ENCODE results near the gene RSF1.

The RSF1 gene

DNA sequence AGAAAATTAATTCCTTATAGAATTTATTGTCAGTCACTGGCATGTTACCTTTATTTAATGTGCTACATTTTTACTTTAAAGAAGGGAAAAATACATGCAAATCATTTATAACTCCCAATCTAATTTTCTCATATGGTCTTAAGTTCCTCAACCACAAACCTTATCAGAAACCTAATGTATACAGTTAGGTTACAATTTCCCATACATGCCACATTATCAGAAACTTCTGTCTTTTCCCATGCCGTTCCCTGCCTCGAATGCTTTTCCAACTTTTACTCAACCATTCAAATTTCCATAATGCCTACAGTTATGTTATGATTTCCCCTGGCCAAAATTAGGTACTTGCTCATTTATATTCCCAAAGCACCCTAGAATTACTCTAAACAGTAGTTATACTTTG lies 13.5 kb downstream of the RSF1 start:
- DNase-seq = no peak

GRCh38 chr11:77806415-77806814 lies 14.1 kb downstream of the RSF1 start:
- DNase-seq = no peak

GRCh38 chr11:77801477-77801876 lies 19.0 kb downstream of the RSF1 start:
- no peak for DNase-seq

DNA sequence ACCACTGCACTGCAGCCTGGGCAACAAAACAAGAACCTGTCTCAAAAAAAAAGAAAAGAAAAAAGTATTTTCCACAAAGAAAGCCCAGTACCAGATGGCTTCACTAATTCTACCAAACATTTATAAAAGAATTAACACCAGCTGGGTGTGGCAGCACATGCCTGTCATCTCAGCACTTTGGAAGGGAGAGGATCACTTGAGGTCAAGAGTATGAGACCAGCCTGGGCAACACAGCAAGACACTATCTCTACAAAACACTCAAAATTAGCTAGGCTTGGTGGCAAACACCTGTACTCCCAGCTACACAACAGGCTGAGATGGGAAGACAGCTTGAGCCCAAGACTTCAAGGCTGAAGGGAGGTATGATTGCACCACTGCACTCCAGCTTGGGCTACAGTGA lies 20.1 kb downstream of the RSF1 start:
- DNase-seq = no peak

DNA sequence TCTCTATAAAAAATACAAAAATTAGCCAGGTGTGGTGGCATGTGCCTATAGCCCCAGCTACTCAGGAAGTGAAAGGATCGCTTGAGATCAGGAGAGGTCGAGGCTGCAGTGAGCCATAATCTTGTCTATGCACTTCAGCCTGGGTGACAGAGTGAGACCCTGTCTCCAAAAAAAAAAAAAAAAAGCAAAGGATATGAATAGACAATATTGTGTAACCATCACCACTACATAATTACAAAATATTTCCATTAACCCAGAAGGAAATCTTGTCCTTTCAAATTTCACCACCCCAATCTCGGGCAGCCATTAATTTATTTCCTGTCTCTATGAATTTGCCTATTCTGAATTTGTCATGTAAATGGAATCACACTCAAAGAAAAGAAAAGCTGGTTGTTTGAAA lies 21.2 kb downstream of the RSF1 start:
- no peak for DNase-seq

DNA sequence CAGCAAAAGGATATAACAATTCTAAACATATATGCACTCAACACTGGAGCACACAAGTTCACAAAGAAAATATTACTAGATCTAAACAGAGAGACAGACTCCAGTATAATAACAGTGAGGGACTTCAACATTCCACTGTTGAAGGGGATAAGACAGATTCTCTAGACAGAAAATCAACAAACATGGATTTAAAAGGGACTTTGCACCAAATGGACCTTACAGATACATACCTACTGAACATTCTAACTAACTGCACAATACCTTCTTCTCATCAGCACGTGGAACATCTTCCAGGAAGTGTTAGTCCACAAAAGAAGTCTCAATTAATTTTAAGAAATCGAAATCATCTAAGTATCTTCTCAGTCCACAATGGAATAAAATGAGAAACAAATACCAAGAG lies 26.6 kb downstream of the RSF1 start:
- no peak for DNase-seq

- DNase-seq = no peak
These were observed 29.2 kb downstream of the RSF1 start for GRCh38 chr11:77791301-77791700.

GRCh38 chr11:77789731-77790476 lies 30.6 kb downstream of the RSF1 start:
- DNase-seq = no peak

GRCh38 chr11:77789061-77789730 lies 31.3 kb downstream of the RSF1 start:
- DNase-seq = no peak

DNA sequence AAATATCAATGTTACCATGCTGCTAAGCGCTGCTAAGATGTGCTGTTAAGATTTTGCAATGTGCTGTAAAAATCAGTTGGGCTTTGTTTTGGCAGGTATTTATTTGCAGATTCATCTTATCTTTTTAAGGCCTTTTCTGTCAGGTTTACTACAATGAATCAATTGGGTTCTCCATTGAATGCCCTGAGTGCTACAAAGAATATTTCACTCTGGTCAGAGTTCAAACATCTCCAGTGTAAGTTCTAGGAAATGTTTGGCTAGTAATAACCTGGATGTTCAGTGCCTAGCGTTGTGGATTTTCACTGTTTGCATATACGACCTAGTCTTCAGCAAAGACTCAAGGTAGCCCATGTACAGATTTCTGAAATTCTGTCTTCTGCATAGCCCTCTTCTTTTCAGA lies 36.0 kb downstream of the RSF1 start:
- no peak for DNase-seq

GRCh38 chr11:77783025-77783424 lies 37.5 kb downstream of the RSF1 start:
- DNase-seq = no peak

DNA sequence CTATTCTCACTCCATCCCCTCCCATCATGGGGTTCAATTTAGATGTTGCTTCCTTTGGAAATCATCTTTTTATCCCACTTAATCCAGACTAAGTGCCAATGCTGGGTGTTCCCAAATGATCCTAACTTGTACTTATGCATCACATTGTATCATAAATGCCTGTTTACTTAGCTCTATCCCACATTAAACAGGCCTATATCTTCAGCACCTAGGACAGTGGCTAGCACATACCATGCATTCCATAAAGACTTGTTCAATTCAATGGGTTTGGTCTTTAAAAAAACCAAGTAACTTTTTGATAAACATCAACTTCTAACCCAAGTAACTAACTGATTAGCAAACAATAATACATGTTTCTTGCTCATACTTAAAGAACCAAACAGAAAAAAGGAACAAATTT lies 40.6 kb downstream of the RSF1 start:
- DNase-seq = no peak

GRCh38 chr11:77778549-77778948 lies 42.0 kb downstream of the RSF1 start:
- no peak for DNase-seq

DNA sequence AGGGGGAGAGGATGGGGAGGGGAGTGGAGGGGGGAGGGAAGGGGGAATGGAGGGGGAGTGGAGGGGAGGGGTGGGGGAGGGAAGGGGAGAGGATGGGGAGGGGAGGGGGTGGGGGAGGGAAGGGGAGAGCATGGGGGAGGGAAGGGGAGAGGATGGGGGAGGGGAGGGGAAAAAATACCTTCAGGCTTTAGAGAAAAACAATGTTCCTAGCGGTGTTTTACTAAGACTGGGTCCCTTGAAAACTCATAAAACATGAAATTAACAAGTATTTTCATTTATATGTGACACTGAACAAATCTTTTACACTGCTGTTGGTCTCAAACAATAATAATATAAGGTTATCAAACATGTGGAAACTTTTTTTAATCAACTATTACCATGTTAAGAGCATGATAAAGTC lies 42.4 kb downstream of the RSF1 start:
- DNase-seq = no peak

- no peak for DNase-seq
These were observed 44.1 kb downstream of the RSF1 start for GRCh38 chr11:77776455-77776854.

- no peak for DNase-seq
These were observed 44.6 kb downstream of the RSF1 start for GRCh38 chr11:77775936-77776335.

GRCh38 chr11:77771135-77771534 lies 49.4 kb downstream of the RSF1 start:
- no peak for DNase-seq

GRCh38 chr11:77770629-77771028 lies 49.9 kb downstream of the RSF1 start:
- DNase-seq = no peak

DNA sequence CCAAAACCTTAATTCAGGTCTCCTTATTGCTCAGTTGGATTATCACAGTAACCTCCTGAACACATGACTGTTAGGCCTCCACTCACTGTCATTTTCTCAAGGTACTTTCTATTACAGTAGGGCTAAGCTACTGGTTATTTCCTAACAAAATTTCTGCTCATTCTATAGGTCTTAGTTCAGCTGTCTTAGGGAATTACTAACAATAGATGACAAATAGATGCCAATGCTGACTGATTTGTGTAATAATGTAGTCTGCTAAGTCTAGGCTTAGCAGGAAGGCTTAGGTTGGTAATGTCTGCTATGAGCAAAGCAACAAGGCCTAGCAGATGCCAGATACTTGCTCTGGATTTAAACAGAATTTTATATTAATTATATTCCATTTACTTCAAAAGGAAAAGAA lies 58.1 kb downstream of the RSF1 start:
- DNase-seq = no peak

GRCh38 chr11:77761491-77761890 lies 59.0 kb downstream of the RSF1 start:
- DNase-seq = no peak

DNA sequence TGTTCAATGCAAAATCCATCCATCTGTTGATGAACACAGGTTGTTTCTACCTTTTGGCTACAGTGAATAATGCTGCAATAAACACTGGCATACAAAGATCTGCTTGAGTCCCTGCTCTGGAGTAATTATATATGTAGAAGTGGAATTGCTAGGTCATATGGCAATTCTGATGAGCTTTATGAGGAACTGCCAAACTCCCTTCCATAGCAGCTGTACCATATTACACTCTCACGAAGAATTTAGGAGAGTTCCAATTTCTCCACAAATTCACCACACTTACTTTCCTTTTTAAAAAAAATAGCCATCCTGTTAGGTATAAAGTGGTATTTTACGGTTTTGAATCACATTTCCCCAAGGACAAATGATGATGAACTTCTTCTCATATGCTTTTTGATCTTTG lies 62.2 kb downstream of the RSF1 start:
- DNase-seq = no peak

- DNase-seq = no peak
These were observed 67.3 kb downstream of the RSF1 start for GRCh38 chr11:77753230-77753629.

DNA sequence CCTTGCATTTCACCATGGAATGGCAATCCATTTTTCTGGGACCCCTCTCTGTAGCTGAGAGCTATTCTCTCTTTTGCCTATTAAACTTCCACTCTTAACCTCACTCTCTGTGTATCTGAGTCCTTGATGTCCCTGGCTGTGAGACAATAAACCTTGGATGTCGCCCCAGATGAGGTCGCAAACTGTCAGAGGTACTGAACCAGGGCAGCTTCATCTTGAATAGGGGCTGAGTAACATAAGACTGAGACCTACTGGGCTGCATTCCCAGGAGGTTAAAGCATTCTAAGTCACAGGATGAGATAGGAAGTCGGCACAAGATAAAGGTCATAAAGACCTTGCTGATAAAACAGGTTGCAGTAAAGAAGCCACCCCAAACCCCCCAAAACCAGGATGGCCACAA lies 68.0 kb downstream of the RSF1 start:
- DNase-seq = no peak

DNA sequence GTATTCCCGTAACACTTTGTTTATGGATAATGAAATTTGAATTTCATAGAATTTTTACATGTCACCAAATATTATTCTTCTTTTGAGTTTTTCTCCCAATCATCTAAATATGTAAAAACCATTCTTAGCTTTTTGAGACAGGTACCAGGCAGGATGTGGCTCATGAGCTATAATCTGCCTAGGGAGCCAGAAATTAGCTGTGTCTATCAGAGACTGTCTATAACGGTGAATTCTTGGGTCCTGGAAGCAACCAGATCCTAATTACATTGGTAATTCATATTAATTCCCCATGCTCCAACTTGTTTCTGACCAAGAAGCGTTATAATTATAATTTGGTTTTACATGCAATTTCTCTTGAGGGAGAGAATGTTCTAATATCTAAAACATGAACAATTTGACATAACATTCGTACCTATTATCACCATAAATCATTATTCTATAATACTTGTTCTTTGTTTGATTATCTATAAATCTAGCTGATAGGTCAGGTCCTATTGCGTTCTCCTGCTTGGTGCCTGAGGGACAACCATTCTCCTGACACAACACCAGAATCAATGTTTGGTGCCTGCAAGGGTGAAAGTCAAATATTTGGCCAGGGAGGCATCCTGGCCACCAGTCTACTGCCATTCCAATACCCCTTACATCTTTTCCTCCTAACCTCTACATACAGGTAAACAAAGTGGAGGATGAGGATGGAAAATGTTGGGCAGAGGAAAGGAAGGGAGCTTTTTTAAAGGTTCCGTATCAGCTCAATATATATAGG lies 69.9 kb downstream of the RSF1 start:
- DNase-seq = no peak

Data from CD4-positive, alpha-beta T cell treated with Interleukin-17A for 4 hours (primary cell).